SU-DHL-6 (cell line): ENCODE measurements around the gene FAM3A.

ENCODE experiments used
- EZH2phosphoT487 ChIP-seq: fragments of 200-600 bp; sonication (generic), shearing (Covaris generic); conservative IDR thresholded peaks from 2 replicates; pipeline ENCODE4 v1.6.1; 2018; ENCODE audit warnings: mild to moderate bottlenecking, antibody characterized with exemption, low read length, moderate library complexity, mixed read lengths
- TF ChIP-seq, protein P1 (sequence below): fragments of 200-600 bp; sonication (generic); IDR thresholded peaks from one replicate; pipeline ENCODE4 v1.5.1; 2017; ENCODE audit warnings: antibody characterized with exemption, mild to moderate bottlenecking, low read length, moderate library complexity; ENCODE audit not compliant: insufficient read depth, poor library complexity, severe bottlenecking

DNA sequence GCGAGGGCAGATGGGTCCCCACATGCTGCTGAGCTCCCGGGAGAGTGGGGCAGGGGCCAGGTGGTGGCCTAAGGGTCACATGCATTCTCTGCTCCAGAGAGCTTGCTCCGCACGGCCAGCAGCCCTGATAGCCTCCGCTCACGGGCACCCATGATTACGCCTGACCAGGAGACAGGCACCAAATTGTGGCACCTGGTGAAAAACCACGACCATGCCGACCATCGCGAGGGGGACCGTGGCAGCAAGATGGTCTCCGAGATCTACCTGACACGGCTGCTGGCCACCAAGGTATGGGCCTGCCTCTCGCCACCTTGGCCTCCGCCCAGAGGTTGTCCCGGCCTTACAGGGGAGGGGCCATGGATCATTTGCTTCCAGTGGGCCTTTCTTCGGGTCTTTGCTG is 46.2 kb downstream of the FAM3A start:
- TF ChIP-seq, protein P1, sequence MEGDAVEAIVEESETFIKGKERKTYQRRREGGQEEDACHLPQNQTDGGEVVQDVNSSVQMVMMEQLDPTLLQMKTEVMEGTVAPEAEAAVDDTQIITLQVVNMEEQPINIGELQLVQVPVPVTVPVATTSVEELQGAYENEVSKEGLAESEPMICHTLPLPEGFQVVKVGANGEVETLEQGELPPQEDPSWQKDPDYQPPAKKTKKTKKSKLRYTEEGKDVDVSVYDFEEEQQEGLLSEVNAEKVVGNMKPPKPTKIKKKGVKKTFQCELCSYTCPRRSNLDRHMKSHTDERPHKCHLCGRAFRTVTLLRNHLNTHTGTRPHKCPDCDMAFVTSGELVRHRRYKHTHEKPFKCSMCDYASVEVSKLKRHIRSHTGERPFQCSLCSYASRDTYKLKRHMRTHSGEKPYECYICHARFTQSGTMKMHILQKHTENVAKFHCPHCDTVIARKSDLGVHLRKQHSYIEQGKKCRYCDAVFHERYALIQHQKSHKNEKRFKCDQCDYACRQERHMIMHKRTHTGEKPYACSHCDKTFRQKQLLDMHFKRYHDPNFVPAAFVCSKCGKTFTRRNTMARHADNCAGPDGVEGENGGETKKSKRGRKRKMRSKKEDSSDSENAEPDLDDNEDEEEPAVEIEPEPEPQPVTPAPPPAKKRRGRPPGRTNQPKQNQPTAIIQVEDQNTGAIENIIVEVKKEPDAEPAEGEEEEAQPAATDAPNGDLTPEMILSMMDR: no peak
- no peak for TF ChIP-seq EZH2phosphoT487
